Measurements from ENCODE around the gene DPM2.

DPM2 gene

DNA sequence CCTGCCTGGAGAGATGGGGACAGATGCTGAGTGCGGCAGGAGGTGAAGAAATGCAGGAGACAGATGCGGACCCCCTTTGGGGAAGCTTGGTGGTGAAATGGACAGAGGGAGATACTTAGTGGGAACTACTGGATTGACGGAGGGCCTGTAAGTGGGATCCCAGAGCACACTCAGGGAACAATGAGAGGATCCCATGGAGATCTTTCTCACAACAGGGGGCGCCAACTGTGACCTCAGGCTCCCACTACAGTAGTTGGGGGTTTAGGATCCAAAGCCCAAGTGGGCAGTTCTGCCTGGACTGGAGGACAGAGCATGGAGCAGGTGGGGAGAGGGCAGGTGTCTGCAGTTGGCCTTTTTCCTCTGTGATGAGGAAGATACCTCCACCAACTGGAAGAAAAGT, 3.4 kb downstream of the DPM2 start:
- no peak for DNase-seq

DNA sequence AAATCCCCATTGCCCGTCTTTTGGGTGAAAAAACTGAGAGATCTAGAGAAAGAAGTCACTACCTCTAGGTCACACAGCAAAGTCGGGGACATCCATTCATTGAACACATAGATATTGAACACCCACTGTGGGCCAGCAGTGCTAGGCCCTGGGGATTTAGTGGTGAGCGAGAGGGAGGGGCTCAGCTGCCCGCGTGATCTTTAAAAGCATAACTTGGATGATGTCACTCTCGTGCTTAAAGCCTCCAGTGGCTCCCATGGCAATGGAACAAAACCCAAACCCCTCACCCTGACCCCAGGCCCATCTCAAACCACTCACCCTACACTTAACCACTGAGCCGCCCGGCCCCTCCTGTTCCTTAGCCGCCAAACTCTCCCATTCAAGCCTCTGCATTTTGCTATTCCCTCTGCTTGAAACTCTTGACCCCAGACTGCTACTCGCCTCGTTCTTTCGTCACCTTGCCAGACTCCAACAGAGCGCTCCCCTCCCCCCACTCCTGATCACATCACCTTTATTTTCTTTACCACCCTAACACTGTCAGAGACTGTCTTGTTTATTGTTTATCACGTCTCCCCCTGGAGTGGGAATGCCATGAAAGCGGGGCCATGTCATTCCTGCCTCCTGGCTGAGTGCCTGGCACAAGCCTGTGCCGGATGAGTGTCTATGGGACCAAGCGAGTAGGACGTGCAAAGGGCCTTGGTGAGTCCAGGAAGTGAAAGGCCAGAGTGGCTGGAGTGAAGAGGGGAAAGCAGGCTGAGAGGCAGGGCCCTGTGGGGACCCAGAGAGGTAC, 6.4 kb downstream of the DPM2 start:
- DNase-seq: no peak

DNA sequence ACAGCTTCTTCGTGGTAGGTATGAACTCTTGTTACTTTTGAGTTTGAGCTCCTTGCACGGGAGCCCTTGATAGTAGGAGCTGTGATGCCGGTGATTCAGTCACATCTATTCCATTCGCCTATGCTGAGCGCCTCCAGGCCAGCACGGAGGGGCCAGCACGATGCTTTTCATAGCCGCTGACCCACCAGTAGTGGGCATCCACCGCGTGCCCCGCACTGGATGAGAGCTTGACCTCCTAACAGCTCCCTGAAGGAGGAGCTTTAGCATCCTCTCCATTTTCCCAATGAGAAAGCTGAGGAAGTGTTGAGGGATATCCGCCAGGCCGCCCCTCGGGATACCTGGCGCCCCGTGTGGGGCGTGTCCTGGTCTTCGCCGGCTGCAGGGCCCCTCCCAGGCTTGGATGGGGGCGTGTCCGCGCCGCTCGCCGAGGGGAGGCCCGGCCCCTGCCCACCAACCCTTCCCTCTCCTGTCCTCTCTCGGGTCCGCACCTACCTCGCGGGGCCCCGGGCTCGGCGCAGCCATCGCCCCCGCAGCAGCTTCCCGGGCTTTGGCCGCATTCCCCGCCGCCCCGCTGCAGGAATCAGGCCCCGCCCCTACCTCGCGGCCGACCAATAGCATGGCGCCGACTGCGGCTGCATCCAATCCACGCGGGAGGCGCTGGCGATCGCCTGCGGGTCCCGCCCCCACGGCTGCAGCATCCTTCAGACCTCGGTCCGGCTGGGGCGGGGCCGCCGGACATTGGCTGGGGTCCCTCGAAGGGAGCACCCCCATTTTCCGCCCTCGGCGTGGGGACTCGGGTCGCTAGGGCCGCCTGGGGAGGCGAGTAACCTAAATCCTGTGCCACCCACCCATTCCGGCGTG, 7.2 kb downstream of the DPM2 start, which contains the start of gene PIP5KL1:
Gene PIP5KL1, minus strand, starts transcription at position 547 of the 861 bp plus-strand sequence. Its CDS starts 25 bp downstream, at position 522.
- peak; percentile 56 for DNase-seq

DNA sequence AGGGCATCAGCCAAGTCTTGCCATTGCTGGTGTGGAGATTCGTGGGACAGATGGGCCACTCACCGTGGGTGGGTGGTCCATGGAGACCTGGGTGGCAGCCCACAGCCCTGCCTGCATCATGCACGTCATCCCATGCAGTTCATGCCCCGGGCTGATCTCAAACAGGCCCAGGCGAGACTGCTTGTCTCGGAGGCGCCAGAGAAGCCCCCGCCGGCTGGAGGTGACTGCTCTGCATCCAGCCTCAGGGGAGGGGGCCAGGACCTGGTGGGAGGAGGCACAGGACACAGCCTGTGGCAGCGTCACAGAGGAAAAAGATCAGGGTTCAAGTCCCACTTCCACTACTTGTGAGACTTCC, 8.1 kb downstream of the DPM2 start:
- DNase-seq: no peak

DNA sequence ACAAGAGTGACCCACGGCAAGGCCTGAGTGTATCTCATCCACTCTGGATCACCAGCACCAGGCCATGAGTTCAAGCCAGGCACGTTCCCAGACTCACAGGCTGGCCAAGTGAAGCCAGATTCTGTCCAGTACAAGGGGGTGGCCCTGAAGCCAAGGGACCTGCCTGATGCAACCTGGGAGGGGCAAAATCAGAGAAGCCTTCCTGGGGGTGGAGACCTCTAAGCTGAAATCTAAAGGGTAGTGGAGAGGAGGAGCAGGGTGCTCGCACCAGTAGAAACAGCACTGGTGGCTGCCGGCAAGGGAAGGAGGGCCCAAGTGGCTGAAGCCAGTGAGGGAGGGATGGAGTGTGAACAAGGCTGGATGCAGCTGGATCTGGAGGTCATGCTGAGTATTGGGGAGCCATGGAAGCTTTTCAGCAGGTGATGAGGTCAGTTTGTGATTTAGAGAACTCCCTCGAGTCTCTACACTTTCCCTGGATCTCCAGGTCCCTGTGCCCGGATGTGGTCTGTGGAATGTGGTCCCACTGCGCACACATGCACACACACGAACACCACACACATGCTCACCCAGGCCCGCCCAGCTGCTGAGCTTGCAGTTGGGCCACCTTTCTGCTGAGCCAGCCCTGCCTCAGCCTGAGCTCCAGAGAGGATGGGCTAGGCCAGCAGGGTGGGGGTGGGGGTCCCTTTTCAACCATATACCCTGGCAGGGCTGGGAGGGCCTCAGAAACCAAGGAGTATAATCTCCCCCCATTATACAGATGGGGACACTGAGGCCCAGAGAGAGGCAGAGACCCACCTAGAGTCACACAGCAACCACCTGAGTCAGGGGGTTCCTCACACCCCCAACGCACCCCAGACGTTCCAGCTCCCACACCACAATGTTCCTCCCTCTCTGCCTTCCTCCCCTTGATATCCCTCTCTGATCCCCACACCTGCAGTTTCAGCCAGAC, 8.7 kb downstream of the DPM2 start:
- DNase-seq: no peak

DNA sequence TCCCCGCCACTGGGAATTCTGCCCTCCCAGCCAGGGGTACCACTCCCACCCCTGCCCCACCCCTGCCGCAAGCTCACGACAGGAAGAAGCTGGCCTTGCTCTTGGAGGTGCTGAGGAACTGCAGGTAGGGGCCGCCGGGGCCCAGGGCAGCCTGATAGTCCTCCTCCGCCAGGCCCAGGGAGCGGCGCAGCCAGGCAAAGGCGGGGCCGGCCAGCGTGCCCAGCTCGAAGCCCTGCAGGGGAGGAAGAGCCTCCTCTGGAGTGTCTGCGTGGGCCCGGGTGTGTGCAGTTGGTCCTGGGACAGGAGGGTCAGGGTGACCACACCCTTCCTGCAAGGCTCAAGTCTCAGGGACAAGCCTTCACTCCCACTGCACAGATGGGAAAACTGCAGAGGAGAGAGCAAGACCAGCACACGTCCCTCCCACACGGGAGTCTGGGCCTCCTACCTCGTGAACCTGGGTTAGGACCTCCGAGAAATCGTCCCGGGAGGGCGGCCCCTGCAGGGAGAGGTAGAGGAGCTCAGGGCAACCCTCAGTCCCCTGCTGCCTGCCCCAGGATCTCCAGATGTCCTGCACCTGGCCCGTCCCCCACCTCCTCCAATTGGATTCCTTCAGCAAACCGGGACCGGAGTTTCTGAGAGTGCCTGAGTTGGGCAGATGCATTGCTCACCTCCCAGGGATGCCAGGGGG, 9.5 kb downstream of the DPM2 start:
- DNase-seq: no peak

DNA sequence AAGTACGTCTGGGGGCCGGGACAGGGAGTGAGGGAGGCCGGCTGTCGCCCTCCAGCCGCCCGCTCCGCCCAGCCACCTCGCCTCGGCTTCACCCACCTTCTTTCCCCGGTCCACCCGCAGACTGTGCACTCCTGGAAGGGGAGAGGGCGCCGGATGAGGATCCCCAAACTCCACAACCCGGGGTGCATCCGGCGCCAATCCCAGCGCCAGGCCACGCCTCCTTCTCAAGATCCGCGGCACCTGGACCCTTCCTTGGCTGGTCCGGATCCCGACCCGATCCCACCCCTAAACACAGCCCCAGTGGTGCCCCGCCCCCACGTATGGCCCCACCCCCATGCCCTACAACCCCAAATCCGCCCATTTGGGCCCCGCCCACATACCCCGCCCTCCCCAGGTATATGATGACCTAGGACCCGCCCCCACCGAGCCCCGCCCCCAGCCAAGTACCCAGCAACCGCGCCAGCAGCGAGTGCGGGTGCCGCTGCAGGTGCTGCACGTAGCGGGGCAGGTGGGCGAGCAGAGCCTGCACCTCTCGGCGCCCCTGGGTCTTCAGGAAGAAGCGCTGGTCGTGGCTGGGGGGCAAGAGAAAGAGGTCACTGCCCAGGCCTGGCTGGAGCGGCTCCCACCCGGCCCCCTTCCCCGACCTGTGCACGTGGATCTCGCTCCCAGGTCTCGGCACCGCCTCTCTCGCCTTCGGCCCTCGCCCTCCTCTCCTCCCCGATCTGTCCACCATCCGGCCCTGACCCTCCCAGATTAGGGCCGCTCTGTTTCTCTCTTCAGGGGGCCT, 10.3 kb downstream of the DPM2 start:
- peak; percentile 81 for DNase-seq

DNA sequence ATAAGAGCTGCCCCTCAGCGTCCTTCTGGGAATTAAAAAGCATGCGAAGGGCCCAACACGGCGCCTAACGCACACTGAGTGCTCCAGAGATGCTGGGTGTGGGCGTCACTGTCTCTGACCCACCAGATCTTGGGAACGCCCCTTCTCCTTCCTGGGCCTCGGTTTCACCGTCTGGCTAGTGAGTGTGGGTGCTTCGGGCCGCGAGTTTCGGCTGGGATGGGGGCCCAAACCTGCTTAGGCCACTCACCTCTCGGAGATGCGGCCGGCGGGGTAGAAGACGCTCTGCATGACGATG, 10.8 kb downstream of the DPM2 start:
- DNase-seq: no peak

DNA sequence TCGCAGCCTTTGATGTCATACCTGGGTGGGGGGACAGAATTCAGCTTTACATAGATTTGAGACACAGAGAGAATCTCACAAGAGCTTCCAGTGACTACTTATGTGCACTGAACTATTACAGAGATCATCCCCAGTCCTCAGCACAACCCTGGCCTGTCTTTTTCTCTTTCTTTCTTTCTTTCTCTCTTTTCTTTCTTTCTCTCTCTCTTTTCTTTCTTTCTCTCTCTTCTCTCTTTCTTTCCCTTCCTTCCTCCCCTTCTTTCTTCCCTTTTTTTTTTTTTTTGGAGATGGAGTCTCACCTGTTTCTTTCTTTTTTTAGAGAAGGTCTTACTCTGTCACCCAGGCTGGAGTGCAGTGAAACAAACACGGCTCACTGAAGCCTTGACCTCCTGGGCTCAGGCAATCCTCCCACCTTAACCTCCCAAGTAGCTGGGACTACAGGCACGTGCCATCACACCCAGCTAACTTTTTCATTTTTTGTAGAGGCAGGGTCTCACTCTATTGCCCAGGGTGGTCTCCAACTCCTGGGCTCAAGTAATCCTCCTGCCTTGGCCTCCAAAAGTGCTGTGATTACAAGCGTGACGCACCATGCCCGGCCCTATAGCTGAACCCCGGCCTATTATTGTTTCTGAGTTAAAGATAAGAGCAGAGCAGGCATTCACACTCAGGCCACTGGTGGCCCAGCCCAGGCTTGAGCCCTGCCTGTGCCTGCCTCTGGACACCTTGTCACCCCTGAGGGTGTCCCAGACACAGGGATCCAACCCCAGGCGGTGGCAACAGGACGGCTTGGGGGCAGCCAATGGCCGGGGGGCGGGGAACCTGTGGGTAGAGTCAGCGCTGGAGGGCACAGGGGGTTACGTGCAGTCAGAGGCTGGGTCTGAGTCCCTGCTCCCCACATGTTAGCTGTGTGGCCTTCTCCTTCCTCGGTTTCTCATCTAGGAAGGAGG, 11.4 kb downstream of the DPM2 start:
- DNase-seq: no peak

DNA sequence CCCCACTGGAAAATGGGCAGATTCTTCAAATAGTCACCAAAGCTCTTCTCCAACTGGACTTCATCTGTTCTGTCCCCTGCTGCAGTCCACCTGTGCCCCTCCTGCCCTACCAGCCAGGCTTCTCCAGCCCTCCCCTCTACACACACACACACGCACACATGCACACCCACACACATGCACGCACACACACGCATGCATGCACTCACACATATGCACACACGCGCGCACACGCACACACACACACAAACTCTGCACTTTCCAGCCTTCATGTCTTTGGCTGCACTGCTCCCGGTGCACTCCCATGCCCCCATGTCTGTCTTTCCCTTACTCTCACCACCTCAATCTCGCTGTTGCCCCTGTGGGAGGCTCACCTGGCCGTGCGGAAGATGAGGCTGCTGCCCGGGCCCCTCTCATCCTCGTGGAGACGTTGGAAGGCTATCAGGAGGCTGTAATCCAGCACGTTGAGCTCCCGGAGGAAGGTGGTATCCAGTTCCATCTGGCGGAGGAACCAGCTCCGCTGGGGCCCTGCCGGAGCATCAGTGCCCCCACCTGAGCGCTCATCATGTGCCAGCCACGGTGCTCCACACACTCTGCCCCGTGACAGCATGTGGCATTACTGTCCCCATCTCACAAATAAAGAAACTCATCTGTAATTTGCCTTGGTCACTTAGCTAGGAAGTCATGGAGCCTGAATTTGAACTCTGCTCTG, 12.8 kb downstream of the DPM2 start:
- no peak for DNase-seq

DNA sequence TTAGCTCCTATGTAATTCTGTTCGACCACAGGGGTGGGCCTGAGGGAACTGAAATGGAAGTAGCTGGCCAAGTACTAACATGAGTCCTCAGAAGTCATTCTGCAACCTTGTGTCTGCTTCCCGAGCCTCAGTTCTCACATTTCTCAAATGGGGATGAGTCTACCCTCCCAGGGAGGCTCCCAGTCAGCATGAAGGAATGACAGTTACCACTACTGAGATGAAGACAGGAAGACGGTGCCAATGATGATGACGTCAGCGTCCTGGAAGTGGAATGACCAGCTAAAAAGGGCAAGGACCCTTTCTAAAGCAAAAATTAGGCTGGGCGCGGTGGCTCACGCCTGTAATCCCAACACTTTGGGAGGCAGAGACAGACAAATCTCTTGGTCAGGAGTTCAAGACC, 13.9 kb downstream of the DPM2 start:
- DNase-seq: no peak

DNA sequence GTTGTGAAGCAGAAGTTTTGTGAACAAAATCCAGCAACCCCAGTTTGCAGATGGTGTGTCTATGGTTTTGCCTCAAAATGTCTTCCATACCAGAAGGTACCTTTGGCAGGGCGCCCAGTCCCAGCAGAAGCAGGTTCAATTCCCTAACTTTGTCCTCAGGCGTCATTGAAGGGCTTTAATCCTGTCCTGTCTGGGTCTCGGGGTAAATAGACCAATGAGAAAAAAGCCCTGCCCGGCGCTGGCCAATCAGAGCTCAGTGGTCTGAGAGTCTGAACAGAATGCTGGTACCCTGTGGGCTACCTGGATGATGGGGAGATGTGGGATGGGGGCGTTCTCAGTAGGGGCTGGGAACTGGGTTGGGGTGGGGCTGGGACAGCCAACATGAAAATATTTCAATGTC, 14.6 kb downstream of the DPM2 start:
- DNase-seq: no peak

DNA sequence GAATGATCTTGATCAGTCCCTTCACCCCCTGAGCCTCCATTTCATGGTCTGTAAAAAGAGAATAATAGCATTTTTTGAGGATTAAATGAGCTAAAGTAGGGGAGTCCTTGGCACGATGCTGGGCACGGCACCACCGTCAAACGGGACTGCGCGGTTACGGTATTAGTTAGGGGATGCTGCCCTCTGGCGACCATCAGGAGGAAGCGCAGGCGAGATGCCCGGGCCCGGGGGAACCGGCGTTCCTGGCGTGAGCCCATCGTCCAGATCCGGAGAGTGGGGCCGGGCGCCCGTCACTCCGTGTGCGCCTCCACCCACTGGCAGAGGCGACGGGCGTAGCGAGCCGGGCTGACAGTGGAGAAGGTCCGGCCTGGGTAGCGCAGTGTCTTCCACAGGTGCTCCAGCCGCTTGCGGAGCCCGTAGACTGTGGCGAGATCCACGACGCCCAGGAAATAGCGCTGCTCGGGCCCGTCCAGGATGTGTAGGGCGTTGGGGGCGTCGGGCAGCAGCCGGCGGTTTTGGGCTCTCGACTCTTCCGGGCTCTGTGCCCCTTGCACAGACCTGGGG, 16.0 kb downstream of the DPM2 start:
- DNase-seq: peak; percentile 72

DNA sequence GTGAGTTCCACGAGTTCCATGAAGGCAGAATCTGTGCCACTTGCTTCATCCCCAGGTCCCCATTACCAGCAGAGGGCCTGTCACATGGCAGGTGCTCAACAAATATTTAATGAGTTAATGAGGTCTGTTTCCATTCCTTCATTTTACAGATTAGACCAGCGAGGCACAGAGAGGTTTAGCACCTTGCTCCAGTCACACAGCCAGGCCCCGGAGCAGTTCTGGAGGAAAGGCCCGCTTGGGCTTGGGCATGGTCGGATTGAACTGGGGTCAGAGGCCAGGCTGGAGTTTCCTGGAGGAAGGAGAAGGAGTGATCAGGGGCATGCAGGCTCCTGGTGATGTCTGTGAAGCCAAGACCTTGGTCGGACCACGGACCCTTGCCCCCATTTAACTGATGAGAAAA, 16.9 kb downstream of the DPM2 start:
- no peak for DNase-seq

DNA sequence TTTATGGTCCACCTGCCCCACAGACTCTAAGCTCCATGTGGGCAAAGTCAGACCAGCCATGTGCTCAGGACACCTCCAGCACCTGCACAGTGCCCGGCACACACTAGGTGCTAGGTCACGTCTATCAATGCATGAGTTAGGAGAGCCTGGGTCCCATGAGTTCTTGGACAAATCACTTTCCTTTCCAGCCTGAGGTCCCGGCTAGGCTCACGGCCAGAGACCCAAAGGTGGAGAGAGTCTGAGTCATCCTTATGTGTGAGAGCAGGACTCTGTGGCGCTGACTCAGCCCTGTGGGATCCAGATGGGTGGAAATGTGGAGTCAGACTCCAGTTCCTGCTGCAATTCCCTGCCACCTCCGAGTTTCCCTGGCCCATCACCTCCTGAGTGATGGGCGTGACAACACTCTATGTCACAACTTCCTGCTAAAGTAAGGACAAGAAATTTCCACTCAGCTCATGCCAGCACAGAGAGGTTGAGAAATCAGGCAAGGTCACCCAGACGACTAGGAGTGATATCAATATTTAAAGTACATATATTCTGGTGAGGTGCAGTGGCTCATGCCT, 18.3 kb downstream of the DPM2 start:
- DNase-seq: no peak

DNA sequence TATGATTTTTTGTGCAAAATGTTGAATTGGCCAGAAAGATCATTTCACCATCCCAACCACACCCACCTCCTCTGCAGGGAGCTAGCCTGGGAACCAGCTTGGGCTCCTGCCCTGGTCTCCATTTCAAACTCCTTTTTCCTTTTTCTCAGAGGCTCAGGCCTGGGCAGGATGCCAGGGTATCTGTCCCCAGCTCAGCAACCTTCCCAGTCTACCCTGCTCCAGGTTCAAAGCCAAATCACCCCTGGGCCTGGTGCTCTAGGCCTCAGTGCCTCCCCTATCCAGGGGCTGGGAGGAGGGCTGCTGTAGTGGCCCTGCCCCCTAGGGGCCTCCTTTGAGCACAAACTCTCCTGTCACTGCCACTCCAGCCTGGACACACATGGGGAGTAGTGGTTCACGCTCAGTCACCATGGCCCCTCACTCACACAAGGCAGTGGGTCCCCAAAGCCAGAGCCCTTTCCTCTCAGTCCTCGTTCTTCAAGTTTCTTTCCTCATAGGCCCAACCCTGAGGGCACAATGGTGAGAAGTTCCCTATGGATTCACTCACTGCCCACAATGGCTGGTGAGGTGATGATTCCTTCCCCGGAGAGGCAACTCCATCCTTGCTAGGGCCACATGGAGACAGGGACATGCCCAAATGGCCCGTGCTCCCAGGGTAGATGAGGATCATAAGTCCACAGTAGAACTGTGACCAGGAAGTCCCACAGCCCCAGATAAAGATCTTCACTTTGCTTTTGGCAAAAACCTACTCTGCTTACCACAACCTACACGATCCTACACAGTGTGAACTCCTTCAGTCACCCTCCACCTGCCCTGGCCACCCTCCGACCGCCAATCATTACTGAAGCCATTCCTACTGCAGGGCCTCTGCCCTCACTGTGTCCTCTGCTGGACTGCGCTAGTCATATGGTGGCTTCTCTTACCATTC, 19.2 kb downstream of the DPM2 start:
- no peak for DNase-seq

DNA sequence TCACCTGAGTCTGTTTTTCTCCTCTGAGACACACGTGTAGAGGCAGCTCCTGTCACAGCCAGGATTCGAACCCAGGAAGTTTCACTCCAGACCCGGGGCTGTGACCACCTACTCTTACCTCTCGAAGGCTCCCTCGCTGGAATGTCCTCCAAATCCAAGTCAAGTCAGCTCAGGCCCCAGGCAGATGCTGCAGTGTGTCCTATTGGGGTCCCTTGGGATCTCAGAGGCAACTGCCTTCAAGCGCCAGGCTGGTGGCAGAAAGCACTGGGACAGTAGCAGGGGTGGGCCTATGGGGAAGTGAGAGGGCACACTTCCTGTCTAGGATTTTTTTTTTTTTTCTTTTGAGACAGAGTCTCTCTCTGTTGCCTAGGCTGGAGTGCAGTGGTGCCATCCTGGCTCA, 20.1 kb downstream of the DPM2 start:
- DNase-seq: no peak
